ENCODE measurements around the gene TENM3.

DNA sequence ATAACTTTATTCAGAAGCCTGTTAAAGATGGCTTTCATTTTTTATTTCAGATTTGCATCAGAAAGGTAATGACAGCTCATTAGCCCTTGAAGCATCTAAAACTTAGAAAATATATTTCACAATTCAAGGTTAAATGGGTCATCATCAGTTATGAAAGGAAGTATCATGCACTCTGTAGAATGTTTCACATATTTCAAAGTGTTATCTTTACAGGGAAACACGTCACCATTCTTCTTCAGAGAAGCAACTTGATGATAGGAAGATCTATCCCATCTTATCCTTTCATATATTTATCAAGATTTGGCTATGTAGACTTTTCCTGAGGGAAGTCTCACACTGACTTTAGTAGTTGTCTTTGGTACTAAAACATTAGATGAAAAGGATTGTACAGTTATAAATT lies 277.8 kb downstream of the TENM3 start:
- TF ChIP-seq, protein P1, sequence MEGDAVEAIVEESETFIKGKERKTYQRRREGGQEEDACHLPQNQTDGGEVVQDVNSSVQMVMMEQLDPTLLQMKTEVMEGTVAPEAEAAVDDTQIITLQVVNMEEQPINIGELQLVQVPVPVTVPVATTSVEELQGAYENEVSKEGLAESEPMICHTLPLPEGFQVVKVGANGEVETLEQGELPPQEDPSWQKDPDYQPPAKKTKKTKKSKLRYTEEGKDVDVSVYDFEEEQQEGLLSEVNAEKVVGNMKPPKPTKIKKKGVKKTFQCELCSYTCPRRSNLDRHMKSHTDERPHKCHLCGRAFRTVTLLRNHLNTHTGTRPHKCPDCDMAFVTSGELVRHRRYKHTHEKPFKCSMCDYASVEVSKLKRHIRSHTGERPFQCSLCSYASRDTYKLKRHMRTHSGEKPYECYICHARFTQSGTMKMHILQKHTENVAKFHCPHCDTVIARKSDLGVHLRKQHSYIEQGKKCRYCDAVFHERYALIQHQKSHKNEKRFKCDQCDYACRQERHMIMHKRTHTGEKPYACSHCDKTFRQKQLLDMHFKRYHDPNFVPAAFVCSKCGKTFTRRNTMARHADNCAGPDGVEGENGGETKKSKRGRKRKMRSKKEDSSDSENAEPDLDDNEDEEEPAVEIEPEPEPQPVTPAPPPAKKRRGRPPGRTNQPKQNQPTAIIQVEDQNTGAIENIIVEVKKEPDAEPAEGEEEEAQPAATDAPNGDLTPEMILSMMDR (IDR thresholded peaks at IDR 0.05; ENCODE audit: low read length) = no peak
- TF ChIP-seq EZH2 (IDR thresholded peaks at IDR 0.05; ENCODE audit: borderline replicate concordance, low read length) = no peak
